Mesothelial cell of epicardium (in vitro differentiated cells): ENCODE measurements around the gene RANBP9. TPM values are rescaled to one million over a fixed set of nuclear protein-coding genes. Genes with fewer than 3 reads are reported as not detected.

Experiments
- DNase-seq, 2 experiments: peaks; one replicate each; pipeline ENCODE4 v3.0.0; 2021; ENCODE audit warnings: low spot score in 2 of 2; ENCODE audit not compliant: unreplicated experiment in 2 of 2
- H3K27ac Mint-ChIP-seq: 2 replicates; pipeline ENCODE4 v1.8.0; 2021; ENCODE audit warnings: mixed read lengths
- H3K27me3 Mint-ChIP-seq: 2 replicates; pipeline ENCODE4 v1.8.0; 2021; ENCODE audit warnings: low read depth, mixed read lengths
- H3K36me3 Mint-ChIP-seq: 2 replicates; pipeline ENCODE4 v1.8.0; 2021; ENCODE audit warnings: mixed read lengths
- H3K4me1 Mint-ChIP-seq: 2 replicates; pipeline ENCODE4 v1.8.0; 2021; ENCODE audit warnings: mixed read lengths
- H3K4me3 Mint-ChIP-seq: 2 replicates; pipeline ENCODE4 v1.8.0; 2021; ENCODE audit warnings: mild to moderate bottlenecking, moderate library complexity, mixed read lengths
- H3K9me3 Mint-ChIP-seq: 2 replicates; pipeline ENCODE4 v1.8.0; 2021; ENCODE audit warnings: mixed read lengths
- CTCF ChIP-seq: fragments of 200-600 bp; sonication (generic); IDR thresholded peaks from one replicate; pipeline ENCODE4 v1.5.0; 2021; ENCODE audit warnings: antibody characterized with exemption; ENCODE audit not compliant: unreplicated experiment
- total RNA-seq: library from RNA; stranded (reverse); gene quantifications from 3 replicates; pipeline ENCODE4 v1.2.1, GENCODE V29; 2021

RANBP9 gene
- total RNA-seq, 1 donor from 2014 or later: 46.9 TPM

DNA sequence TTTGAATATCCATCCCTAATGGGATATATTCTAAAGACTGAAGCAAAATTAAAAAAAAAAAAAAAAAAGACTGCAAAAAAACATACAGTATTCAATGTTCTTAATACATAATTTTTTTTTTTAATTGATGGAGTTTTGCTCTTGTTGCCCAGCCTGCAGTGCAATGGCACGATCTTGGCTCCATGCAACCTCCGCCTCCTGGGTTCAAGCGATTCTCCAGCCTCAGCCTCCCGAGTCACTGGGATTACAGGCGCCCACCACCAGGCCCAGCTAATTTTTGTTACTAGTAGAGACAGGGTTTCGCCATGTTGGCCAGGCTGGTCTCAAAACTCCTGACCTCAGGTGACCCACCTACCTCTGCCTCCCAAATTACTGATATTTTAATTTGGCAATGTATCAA is 29.3 kb downstream of the RANBP9 start:
- peaks cover 7% of the 10 kb centered on the region for H3K9me3 Mint-ChIP-seq
- H3K27ac Mint-ChIP-seq: no peak overlapping the region
- no peak overlapping the region for H3K4me3 Mint-ChIP-seq
- H3K27me3 Mint-ChIP-seq: no peaks in the 10 kb centered on the region
- peaks cover 13% of the 10 kb centered on the region for H3K4me1 Mint-ChIP-seq
- no peak for TF ChIP-seq CTCF
- peaks cover 27% of the 10 kb centered on the region for H3K36me3 Mint-ChIP-seq
- DNase-seq: no peak

DNA sequence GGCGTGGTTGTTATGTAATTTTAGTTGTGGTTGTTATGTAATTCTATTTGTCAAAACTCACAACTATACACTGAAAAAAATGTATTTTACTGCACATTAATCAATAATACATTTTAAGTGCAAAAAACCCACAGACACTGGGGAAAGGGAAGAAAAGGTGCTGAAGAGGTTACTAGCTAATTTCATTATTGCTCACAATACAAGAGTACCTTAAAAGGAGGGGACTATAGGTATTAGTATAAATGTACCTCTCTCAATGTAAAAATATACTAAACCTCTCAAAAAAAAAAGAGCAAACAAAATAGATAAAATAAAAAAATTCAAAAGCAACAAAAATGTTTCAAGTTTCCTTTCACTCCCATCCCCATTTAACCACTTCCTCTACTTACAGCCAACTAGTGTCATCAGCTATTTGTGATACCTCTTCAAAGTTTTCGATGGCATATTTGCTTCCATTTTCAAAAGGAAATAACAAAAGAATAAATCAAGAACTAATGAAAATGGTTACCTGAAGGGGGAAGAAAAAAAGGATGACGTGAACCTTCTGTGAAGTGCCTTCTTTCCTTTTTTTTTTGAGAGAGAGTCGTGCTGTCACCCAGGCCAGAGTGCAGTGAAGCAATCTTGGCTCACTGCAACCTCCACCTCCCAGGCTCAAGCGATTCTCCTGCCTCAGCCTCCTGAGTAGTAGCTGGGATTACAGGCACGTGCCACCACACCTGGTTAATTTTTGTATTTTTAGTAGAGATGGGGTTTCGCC is 30.2 kb downstream of the RANBP9 start:
- no peak overlapping the region for H3K27ac Mint-ChIP-seq
- no peak overlapping the region for H3K4me3 Mint-ChIP-seq
- DNase-seq: no peak
- H3K9me3 Mint-ChIP-seq: peaks cover 14% of the 10 kb centered on the region
- H3K4me1 Mint-ChIP-seq: peaks cover 13% of the 10 kb centered on the region
- TF ChIP-seq CTCF: no peak
- H3K36me3 Mint-ChIP-seq: peaks cover 29% of the 10 kb centered on the region
- no peaks in the 10 kb centered on the region for H3K27me3 Mint-ChIP-seq

GRCh38 chr6:13680448-13680968 is 31.1 kb downstream of the RANBP9 start:
- no peak for TF ChIP-seq CTCF
- H3K4me1 Mint-ChIP-seq: peaks cover 13% of the 10 kb centered on the region
- H3K4me3 Mint-ChIP-seq: no peak overlapping the region

GRCh38 chr6:13679996-13680395 is 31.6 kb downstream of the RANBP9 start:
- peaks cover 31% of the 10 kb centered on the region for H3K36me3 Mint-ChIP-seq

More at GRCh38 chr6:13680448-13680968, 31.1 kb downstream of the RANBP9 start:
- H3K27me3 Mint-ChIP-seq: no peaks in the 10 kb centered on the region
- no peak for DNase-seq
- peaks cover 31% of the 10 kb centered on the region for H3K36me3 Mint-ChIP-seq
- peaks cover 18% of the 10 kb centered on the region for H3K9me3 Mint-ChIP-seq
- no peak overlapping the region for H3K27ac Mint-ChIP-seq

DNA sequence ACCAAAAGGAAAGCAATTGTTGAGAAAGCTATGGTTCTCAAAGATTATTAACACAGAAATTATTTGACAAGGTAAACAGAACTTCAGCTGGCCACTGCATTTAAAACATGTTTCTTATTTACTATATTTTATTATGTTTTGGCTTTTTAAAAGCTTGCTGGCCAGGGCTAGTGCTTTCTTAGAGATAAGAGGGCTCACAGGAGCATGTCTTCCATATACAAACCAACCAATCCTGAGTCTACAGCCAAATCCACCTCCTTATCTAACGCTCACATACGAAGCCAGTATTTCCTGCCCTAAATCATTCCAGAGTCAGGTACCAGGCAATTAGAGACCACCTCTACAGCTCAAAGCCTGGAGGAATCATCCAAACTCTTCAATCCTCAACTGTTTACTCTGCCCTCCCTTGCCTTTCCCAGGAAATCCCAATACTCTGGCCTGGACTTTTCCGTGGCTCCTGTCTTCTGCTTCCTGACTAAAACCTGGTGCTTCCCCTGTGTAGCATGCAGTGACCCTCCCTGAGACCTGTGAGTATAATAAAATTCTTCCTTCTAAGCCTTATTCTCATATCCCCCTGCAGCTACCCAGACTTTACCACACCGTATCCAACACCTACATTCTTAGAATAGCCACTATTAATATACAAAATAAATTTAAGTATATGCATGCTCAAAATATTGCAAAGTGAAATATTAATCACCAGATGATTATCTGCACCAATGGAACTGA is 33.2 kb downstream of the RANBP9 start:
- peak overlapping the region; percentile 88 for H3K27ac Mint-ChIP-seq
- no peaks in the 10 kb centered on the region for H3K27me3 Mint-ChIP-seq

More at GRCh38 chr6:13679996-13680395, 31.6 kb downstream of the RANBP9 start:
- TF ChIP-seq CTCF: no peak
- Mint-ChIP-seq H3K4me1 (peaks cover 17% of the 10 kb centered on the region), H3K27me3 (no peaks in the 10 kb centered on the region), H3K9me3 (peaks cover 18% of the 10 kb centered on the region), H3K27ac (no peak overlapping the region), H3K4me3 (no peak overlapping the region)
- DNase-seq: no peak

More for the DNA sequence above, 33.2 kb downstream of the RANBP9 start:
- peaks cover 18% of the 10 kb centered on the region for H3K9me3 Mint-ChIP-seq
- peaks cover 19% of the 10 kb centered on the region for H3K4me1 Mint-ChIP-seq
- no peak for DNase-seq
- no peak overlapping the region for H3K4me3 Mint-ChIP-seq
- no peak for TF ChIP-seq CTCF
- H3K36me3 Mint-ChIP-seq: peaks cover 31% of the 10 kb centered on the region
